Measurements from ENCODE around the gene FAM118B.

FAM118B gene

DNA sequence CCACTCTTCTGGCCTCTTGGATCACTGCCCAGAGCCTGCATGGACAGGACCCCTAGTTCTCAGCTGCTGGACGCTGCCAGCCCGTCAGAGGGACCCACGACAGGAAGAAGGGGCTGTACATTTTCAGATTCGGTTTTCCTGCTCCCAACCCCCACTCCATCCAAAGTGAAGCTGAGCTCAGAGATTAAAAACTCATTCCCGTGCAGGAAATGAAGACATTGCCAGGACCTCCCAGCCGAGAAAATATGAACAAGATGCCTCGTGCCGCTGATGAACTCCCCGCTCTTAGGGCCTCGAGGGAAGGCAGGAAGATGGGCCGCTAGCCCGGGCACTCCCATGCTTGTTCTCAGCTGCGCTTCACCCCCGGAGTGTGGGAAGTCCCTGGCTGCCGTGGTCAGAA, 36.2 kb upstream of the FAM118B start:
- FAIRE-seq, result no peak

DNA sequence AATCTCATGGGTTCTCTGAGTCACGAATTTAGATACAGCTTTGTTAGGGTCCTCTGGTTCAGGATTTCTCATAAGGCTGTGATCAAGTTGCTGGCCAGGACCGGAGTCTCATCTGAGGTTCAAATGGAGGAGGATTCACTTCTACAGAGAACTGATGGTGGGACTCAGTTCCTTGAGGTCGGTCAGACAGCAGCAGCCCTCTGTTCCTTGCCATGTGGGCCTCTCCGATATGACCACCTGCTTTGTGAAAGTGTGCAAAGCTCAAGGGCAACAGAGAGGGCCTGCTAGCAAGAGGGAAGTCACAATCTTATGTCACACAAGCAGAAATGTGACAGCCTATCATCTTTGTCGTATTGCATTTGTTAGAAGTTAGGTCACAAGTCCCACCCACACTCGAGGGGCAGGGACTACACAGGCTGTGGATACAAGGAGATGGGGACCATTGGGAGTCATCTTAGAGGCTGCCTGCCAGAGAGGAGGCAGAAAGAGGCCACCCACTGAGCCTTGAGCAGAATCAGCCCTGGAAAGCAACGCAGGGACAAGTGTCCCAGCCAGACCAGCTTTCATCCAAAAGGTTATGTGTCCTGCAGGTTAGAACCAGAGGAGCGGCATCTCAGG, 34.6 kb upstream of the FAM118B start:
- FAIRE-seq (no peak), DNase-seq (ENCODE audit: insufficient read length, low spot score) (no peak)
- TF ChIP-seq, protein P1, sequence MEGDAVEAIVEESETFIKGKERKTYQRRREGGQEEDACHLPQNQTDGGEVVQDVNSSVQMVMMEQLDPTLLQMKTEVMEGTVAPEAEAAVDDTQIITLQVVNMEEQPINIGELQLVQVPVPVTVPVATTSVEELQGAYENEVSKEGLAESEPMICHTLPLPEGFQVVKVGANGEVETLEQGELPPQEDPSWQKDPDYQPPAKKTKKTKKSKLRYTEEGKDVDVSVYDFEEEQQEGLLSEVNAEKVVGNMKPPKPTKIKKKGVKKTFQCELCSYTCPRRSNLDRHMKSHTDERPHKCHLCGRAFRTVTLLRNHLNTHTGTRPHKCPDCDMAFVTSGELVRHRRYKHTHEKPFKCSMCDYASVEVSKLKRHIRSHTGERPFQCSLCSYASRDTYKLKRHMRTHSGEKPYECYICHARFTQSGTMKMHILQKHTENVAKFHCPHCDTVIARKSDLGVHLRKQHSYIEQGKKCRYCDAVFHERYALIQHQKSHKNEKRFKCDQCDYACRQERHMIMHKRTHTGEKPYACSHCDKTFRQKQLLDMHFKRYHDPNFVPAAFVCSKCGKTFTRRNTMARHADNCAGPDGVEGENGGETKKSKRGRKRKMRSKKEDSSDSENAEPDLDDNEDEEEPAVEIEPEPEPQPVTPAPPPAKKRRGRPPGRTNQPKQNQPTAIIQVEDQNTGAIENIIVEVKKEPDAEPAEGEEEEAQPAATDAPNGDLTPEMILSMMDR (IDR thresholded peaks at IDR 0.05; ENCODE audit: insufficient read depth, missing control alignments), result no peak

More for the DNA sequence above, 36.2 kb upstream of the FAM118B start:
- TF ChIP-seq, protein P1 (IDR thresholded peaks at IDR 0.05; ENCODE audit: insufficient read depth, missing control alignments), result no peak
- no peak for DNase-seq (ENCODE audit: insufficient read length, low spot score)

DNA sequence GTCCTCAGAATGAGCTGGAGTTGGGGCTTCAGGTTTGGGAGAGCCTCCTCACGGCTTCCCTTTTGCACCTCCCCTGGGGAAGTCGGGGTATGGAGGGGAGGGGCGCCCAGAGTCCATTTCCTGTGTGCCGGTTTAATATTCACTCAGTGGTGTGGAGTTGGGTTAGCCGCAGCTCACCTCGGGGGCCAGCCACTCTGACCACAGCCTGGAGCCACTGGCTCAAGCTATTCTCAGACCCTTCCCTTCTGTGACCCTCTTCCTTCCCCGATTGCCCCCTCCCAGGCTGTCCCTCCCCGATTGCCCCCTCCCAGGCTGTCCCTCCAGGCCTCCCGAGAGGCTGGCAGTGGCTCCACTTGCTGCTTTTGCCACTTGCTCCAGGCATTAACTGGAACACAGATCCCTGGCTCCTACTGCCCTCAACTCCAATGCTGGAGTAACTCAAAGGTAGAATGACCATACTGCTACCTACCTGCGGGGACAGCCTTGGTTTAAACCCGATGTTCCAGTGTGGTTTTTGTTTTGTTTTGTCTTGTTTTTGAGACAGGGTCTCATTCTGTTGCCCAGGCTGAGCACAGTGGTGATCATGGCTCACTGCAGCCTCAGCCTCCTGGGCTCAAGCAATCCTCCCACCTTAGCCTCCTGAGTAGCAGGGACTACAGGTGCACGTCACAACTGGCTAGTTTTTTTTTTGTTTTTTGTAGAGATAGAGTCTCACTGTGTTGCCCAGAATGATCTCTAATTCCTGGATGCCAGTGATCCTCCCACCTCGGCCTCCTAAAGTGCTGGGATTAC, 29.4 kb upstream of the FAM118B start:
- FAIRE-seq (no peak), DNase-seq (ENCODE audit: insufficient read length, low spot score) (no peak)
- TF ChIP-seq, protein P1 (IDR thresholded peaks at IDR 0.05; ENCODE audit: insufficient read depth, missing control alignments), result no peak

DNA sequence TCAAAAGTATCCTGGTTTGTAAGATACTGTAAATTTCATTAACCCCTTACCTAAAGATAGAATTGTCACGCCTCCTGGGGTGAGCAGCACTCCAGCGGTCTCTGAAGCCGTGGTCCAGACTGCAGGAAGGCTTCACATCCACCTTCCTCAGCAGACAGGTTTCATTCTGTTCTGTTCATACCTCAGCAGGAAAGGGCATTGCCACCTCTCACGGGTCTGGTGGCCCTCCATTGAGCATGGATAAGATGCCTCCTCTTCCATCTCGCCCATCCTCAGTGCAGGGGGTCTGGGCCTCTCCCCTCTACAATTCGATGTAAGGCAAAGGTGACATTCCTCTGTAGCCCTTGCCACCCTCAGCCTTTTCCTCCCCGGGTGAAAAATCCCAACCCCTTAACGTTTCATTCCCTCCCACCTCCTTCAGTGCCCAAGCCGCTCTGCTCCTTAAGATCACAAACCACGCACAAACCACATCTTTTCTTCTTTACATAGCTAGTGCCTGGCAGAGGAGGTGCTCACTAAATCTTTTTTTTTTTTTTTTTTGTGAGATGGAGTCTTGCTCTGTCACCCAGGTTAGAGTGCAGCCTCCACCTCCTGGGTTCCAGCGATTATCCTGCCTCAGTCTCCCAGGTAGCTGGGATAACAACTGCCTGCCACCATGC, 28.7 kb upstream of the FAM118B start:
- TF ChIP-seq, protein P1 (IDR thresholded peaks at IDR 0.05; ENCODE audit: insufficient read depth, missing control alignments), result no peak
- FAIRE-seq (no peak), DNase-seq (ENCODE audit: insufficient read length, low spot score) (no peak)

DNA sequence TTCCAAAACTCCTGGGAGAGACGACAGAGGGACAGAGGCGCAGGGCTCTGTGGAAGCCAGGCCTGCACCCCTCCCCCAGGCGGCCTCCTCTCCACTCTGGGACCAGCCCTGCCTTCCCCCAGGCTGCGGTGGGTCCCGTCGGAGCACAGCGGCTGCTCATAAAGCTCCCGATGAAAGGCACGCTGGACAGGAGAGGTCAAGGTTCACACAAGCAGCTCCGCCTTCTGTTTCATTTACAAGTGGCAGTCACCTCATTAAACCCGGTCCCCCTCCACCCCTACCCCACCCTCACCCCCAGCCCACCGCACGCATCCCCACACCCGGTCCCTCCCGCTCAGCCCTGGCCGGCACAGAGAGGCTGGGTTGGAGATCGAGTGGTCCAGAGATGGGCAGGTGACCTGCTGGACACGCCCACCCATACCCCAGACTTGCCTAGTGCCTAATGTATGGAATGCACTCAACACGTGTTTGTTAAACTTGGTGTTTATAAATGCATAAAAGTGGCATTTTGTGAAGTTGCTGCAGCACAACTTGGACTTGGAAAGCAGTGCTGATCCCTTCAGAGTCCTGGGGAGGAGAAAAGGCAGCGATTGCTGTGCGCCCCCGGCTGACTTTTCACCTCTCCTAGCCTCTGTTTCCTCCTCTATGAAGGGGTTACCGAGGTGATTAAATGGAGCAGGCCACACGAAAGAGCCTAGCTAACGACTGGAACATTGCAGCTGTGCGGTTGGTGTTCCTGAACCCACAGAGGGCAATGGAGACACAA, 26.1 kb upstream of the FAM118B start:
- FAIRE-seq, result no peak
- TF ChIP-seq, protein P1 (IDR thresholded peaks at IDR 0.05; ENCODE audit: insufficient read depth, missing control alignments), result no peak

DNA sequence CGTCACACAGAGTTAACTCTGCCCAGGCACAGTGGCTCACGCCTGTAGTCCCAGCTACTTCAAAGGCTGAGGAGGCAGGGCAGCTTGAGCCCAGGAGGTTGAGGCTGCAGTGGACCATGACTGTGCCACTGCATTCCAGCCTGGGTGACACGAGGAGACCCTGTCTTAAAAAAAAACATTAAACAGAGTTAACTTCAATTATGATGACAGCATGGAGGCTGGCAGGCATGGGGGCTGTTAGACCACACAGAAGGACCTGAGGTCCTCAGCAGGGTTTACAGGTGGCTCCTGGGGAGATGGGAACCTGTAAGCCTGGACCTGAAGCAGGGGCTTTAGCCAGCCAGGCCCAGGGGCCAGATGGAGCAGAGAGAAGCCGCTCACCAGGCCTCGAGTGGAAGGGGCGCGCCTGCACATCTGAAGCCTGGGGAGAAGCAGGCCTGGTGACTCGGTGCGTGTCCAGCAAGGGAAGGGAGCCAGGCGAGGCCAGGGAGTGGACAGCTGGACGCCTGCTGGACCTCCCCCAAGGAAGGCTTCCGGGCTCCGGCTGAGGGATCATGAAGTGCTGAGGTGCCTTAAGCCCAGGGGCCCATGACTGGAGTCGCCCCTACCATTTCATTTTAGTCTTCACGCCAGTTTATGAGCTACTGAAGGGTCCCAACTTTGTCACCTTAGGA, 25.4 kb upstream of the FAM118B start:
- TF ChIP-seq, protein P1 (IDR thresholded peaks at IDR 0.05; ENCODE audit: insufficient read depth, missing control alignments), result no peak
- FAIRE-seq (no peak), DNase-seq (ENCODE audit: insufficient read length, low spot score) (no peak)

More for the DNA sequence above, 26.1 kb upstream of the FAM118B start:
- no peak for DNase-seq (ENCODE audit: insufficient read length, low spot score)
